ENCODE data around the gene EGFLAM.

GRCh38 chr5:38323645-38324295 lies 65.4 kb downstream of the EGFLAM start:
- TF ChIP-seq CTCF (conservative IDR thresholded peaks at IDR 0.05 in 1 of 2, IDR thresholded peaks at IDR 0.05 in 1 of 2; ENCODE audit: extremely low read depth in 1 of 2, insufficient read depth in 1 of 2, low read depth in 1 of 2, low read length in 2 of 2) (no peak), EZH2 (IDR thresholded peaks at IDR 0.05; ENCODE audit: borderline replicate concordance, low read length) (no peak)

All from mammary epithelial cell (primary cell).